Mucosa of descending colon (tissue), 3 donors: ENCODE measurements around the gene GNAO1. TPM values are rescaled to one million over a fixed set of nuclear protein-coding genes. Genes with fewer than 3 reads are reported as not detected.

Experiments
- ATAC-seq: fragments of 200-7000 bp; cut with Tn5 transposase; one replicate; pipeline ENCODE4 v1.9.1; 2020; ENCODE audit warnings: mild to moderate bottlenecking, moderate library complexity
- DNase-seq, 3 donors: peaks; one replicate each; pipeline ENCODE4 v3.0.0-alpha.2; 2020
- H3K36me3 ChIP-seq: fragments of 200-600 bp; one replicate; pipeline ENCODE4 v1.8.0; 2021; ENCODE audit warnings: low read depth, mild to moderate bottlenecking
- H3K4me1 ChIP-seq: fragments of 200-600 bp; one replicate; pipeline ENCODE4 v1.8.0; 2021; ENCODE audit warnings: low read depth, mild to moderate bottlenecking
- H3K4me3 ChIP-seq: fragments of 200-600 bp; one replicate; pipeline ENCODE4 v1.8.0; 2021; ENCODE audit warnings: mild to moderate bottlenecking
- H3K9me3 ChIP-seq: fragments of 200-600 bp; one replicate; pipeline ENCODE4 v1.8.0; 2021; ENCODE audit warnings: mild to moderate bottlenecking
- intact Hi-C, 2 donors: fragments of 100-400 bp; cut with DNase I in 1 of 2; cut with micrococcal nuclease in 1 of 2; formaldehyde crosslinking; loops; one replicate each; pipeline versions ENCODE4 v1.11.0 to v1.11.1; 2022; cut with DNase I, micrococcal nuclease
- total RNA-seq, 3 donors: library from RNA; stranded (reverse); fragmentation: NEBNext Ultra II Directional in 2 of 3; extraction: Animal tissue kit (Norgen Biotek cat#: 25700) in 2 of 3; gene quantifications; one replicate each; pipeline versions ENCODE4 v1.2.1 to v1.2.4, GENCODE V29; 2021 to 2023
- TF ChIP-seq, protein P1 (sequence below): fragments of 200-600 bp; IDR thresholded peaks from one replicate; pipeline ENCODE4 v1.8.0; 2022; ENCODE audit warnings: antibody characterized with exemption, mild to moderate bottlenecking
- donor health status: DM: no; HTN: no; CAD: no; lungs with moderate emphysema.
- donor health status: DM: no; HTN: no; CAD: no.
- donor health status: DM: no; HTN: yes; CAD: no.

GNAO1 gene
- total RNA-seq, 3 donors from 2014 or later: 8.3 to 113 (median 9.8) TPM

DNA sequence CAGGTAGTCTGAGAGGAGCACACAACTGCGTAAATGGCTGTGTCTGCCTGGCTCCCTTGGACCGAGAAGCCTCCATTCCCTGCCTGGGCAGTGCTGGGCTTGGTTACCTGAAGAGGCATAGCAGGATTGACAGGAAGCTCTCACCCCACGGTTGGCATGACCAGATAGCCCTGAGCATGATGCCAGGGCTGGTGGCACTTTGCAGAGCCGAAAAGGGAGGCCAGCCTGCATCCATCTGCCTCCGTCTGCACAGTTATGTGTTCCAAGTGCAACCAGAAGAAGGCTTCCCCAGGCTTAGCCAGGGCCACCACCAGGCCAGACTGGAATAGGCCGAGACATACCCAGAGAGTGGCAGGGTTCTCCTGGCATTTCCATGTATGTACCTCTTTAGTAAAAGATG is 36.6 kb downstream of the GNAO1 start:
- TF ChIP-seq, protein P1, sequence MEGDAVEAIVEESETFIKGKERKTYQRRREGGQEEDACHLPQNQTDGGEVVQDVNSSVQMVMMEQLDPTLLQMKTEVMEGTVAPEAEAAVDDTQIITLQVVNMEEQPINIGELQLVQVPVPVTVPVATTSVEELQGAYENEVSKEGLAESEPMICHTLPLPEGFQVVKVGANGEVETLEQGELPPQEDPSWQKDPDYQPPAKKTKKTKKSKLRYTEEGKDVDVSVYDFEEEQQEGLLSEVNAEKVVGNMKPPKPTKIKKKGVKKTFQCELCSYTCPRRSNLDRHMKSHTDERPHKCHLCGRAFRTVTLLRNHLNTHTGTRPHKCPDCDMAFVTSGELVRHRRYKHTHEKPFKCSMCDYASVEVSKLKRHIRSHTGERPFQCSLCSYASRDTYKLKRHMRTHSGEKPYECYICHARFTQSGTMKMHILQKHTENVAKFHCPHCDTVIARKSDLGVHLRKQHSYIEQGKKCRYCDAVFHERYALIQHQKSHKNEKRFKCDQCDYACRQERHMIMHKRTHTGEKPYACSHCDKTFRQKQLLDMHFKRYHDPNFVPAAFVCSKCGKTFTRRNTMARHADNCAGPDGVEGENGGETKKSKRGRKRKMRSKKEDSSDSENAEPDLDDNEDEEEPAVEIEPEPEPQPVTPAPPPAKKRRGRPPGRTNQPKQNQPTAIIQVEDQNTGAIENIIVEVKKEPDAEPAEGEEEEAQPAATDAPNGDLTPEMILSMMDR: no peak
- Histone ChIP-seq H3K9me3 (no peaks in the 10 kb centered on the region), H3K4me3 (no peak overlapping the region), H3K4me1 (no peaks in the 10 kb centered on the region), H3K36me3 (no peaks in the 10 kb centered on the region)
- ATAC-seq (no peak), DNase-seq (no peak)
- intact Hi-C loops: no loop called here

DNA sequence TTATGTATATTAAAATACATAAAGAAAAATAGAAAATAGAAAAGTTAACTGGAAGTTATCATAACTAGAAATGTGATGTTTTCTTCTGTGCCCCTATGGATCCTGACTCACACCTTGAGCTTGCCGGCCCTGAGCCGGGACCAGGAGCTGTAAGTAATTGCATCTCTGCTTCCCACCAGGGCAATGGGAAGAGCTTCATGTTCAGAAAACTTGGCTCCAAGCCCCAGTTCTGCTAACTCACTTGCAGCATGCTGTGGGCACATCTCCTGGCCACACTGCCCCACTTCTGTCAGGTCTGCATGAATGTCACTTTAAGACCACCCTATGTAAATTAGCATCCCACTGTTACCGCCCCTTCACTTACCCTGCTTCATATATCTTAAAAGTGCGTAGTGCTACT is 37.2 kb downstream of the GNAO1 start:
- TF ChIP-seq, protein P1: no peak
- H3K4me1 ChIP-seq: no peaks in the 10 kb centered on the region
- no peak for ATAC-seq

DNA sequence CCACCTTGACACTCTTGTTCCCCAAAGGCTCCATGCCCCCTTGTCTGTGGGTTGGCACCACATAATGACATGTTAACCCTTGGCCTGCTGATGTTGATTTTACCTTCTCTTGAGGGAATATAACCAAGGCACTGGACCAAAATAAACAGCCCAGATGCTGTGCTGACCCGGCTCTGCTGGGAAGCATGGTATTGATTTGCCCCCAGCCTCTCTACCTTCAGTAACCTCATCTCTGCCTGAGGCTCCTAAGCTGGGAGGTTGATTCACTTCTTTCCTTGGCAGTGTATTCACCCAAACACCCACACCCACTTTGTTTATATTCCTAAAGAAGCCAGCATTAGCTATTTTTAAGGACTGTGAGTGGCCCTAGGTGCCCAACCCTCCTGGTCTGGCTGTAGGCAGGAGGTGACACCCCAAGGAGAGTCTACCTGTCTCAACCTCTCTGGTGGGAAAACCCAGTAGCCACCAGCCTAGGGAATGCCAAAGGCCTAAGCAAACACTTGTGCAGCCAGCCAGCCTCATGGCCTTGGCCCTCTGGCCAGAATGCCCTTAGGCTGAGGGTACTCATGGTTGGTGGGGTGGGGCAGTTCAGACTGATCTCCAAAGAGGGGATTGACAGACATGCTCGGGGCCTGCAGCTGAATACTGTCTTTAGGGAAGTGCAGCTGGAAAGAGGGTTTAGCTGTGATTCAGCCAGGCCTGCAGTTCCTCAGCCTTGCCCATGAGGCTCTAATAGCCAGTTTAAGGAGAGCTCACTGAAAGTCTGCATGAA is 42.7 kb downstream of the GNAO1 start:
- TF ChIP-seq, protein P1: no peak
- DNase-seq (no peak), ATAC-seq (no peak)
- intact Hi-C loops: no loop called here
- no peaks in the 10 kb centered on the region for H3K4me1 ChIP-seq
- H3K36me3 ChIP-seq: no peaks in the 10 kb centered on the region
- no peak overlapping the region for H3K4me3 ChIP-seq
- no peaks in the 10 kb centered on the region for H3K9me3 ChIP-seq

More for the DNA sequence above, 37.2 kb downstream of the GNAO1 start:
- Histone ChIP-seq H3K4me3 (no peak overlapping the region), H3K36me3 (no peaks in the 10 kb centered on the region), H3K9me3 (no peaks in the 10 kb centered on the region)
- DNase-seq: no peak
- intact Hi-C loops: no loop called here

DNA sequence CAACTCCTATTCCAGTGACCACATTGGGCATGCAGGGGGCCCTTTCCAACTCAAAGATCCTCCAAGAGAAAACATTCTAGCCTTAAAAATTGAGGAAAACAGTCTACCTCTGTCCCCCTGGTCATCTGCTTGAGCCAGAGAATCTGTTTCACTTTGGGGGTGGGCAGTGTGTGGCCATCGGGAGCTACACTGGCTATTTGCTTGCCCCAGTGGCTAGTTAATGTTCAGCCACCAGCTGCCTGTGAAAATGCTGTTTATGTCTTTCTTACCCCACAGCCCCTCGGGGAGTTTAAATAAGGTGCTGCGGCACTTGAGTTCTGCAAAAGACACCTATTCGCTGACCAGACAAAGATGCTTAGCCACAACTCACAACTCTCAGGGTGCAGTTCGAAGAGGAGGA is 43.4 kb downstream of the GNAO1 start:
- Histone ChIP-seq H3K4me1 (no peaks in the 10 kb centered on the region), H3K4me3 (no peak overlapping the region), H3K36me3 (no peaks in the 10 kb centered on the region), H3K9me3 (no peaks in the 10 kb centered on the region)
- intact Hi-C loops: no loop called here
- TF ChIP-seq, protein P1: no peak
- ATAC-seq (no peak), DNase-seq (no peak)

DNA sequence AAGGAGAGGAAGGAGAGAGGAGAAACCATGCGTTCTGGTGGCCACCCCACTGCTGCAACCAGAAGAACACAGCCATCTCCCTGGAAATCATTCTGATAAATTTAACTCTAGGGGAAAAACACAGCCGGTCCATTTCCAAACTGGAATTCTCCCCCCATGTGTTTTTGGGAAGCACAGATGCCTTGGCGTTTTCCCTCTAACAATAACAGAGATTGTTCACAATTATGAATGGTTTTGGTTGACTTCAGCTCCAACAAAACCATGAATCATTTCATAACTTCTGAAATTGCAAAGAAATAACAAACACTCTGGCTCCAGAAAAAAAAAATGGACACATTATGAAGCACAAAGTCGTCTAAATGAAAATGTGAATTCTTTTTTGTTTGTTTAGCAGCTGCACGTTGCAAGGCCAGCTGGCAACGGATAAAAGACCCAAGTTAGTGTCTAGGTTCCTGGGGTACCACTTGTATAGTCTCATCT is 46.2 kb downstream of the GNAO1 start:
- no peak for ATAC-seq
- TF ChIP-seq, protein P1: no peak
- intact Hi-C loops: no loop called here

More for the DNA sequence above, 46.2 kb downstream of the GNAO1 start:
- no peak overlapping the region for H3K4me3 ChIP-seq
- no peak for DNase-seq
- no peaks in the 10 kb centered on the region for H3K4me1 ChIP-seq
- H3K36me3 ChIP-seq: no peaks in the 10 kb centered on the region
- no peaks in the 10 kb centered on the region for H3K9me3 ChIP-seq
